GM12872 (cell line): Measurements from ENCODE around the gene CACNA2D3.

ENCODE experiments used
- CTCF ChIP-seq: IDR thresholded peaks from 3 replicates; pipeline ENCODE4 v1.5.1; 2011; ENCODE audit warnings: low read depth, mild to moderate bottlenecking, low read length, moderate library complexity; ENCODE audit not compliant: insufficient read depth

CACNA2D3 gene

GRCh38 chr3:54988838-54989630 lies 866.7 kb downstream of the CACNA2D3 start:
- no peak for TF ChIP-seq CTCF

GRCh38 chr3:54994111-54994513 lies 871.8 kb downstream of the CACNA2D3 start:
- TF ChIP-seq CTCF = no peak

GRCh38 chr3:54999159-54999558 lies 876.8 kb downstream of the CACNA2D3 start:
- peak; percentile 38; the same call in 1 of the 3 replicates for TF ChIP-seq CTCF

- no peak for TF ChIP-seq CTCF
Observed at GRCh38 chr3:54999811-55000210, 877.5 kb downstream of the CACNA2D3 start.

- TF ChIP-seq CTCF = no peak
Observed at GRCh38 chr3:55000546-55000945, 878.2 kb downstream of the CACNA2D3 start.

- no peak for TF ChIP-seq CTCF
Observed at GRCh38 chr3:55000953-55001352, 878.6 kb downstream of the CACNA2D3 start.

- TF ChIP-seq CTCF = no peak
Observed at GRCh38 chr3:55002416-55002930, 880.1 kb downstream of the CACNA2D3 start.
